Activated naive CD4-positive, alpha-beta T cell treated with anti-CD3 and anti-CD28 coated beads, Interleukin-2, amount 10 ng/mL, durations not matched to agents 7 days and 5 days (primary cell): ENCODE data around the gene VPS13D.

Source experiments
- CTCF ChIA-PET: fragments of 350-600 bp; sonication (Branson Sonifier 250); formaldehyde crosslinking; loops from one replicate; lab custom pipeline; 2021; ENCODE audit warnings: antibody characterized with exemption; lab: Charles Lee
- DNase-seq: peaks from one replicate; pipeline ENCODE4 v3.0.0-alpha.2; 2020
- H3K27ac Mint-ChIP-seq: one replicate; pipeline ENCODE4 v1.8.0; 2021; ENCODE audit warnings: mild to moderate bottlenecking, moderate library complexity, mixed read lengths
- H3K27me3 Mint-ChIP-seq: one replicate; pipeline ENCODE4 v1.8.0; 2021; ENCODE audit warnings: mild to moderate bottlenecking, mixed read lengths
- H3K36me3 Mint-ChIP-seq: one replicate; pipeline ENCODE4 v1.8.0; 2021; ENCODE audit warnings: mixed read lengths
- H3K4me1 Mint-ChIP-seq: one replicate; pipeline ENCODE4 v1.8.0; 2021; ENCODE audit warnings: mixed read lengths
- H3K4me3 Mint-ChIP-seq: one replicate; pipeline ENCODE4 v1.8.0; 2021; ENCODE audit warnings: mild to moderate bottlenecking, moderate library complexity, mixed read lengths
- H3K9me3 Mint-ChIP-seq: one replicate; pipeline ENCODE4 v1.8.0; 2021; ENCODE audit warnings: mixed read lengths

Gene VPS13D

DNA sequence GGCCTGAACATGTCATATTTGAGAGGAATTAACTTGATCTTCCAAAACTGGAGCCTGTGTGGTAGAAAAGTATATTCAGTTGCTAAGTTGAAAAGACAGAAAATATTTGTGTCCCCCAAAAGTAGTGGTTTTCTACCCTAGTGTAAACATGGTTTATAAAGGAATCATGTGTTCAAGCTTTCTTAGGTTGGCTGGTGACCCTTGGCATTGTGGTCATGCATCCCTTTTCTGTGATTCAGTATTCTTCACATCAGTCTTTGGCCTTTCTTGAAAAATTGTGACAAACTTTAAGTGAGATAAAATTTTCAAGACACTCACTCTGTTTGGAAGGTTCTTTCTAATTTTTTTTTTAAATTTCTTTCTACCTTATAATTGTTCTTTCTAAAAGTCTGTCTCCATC lies 195.0 kb downstream of the VPS13D start:
- H3K4me1 Mint-ChIP-seq, result peaks cover 23% of the 10 kb centered on the region
- no peak overlapping the region for H3K4me3 Mint-ChIP-seq
- H3K9me3 Mint-ChIP-seq, result no peaks in the 10 kb centered on the region
- CTCF ChIA-PET, result no interaction called here
- peaks cover 41% of the 10 kb centered on the region for H3K36me3 Mint-ChIP-seq
- H3K27ac Mint-ChIP-seq, result no peak overlapping the region
- H3K27me3 Mint-ChIP-seq, result no peaks in the 10 kb centered on the region
- DNase-seq, result no peak

DNA sequence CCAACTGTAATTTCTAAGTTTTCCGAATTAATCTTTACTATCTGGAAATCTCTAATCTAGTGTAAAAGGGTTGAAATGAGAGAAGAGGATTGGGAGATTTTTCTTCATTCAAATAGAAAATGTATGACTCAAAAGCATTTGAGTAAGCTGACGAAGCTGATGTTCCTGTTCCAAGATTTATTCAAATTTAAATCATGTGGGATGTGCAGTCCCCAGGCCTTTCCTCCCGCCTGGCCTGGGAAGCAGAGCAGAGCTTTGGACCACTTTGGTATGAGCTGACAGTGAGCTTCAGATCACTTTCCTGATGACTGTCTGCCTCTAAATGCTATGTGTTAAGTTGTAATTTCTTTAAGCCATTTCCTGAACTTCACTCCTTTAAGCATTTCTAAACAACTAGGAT lies 196.2 kb downstream of the VPS13D start:
- no peaks in the 10 kb centered on the region for H3K9me3 Mint-ChIP-seq
- H3K4me1 Mint-ChIP-seq, result peaks cover 29% of the 10 kb centered on the region
- H3K27me3 Mint-ChIP-seq, result no peaks in the 10 kb centered on the region
- no peak overlapping the region for H3K4me3 Mint-ChIP-seq
- no peak overlapping the region for H3K27ac Mint-ChIP-seq
- DNase-seq, result no peak
- H3K36me3 Mint-ChIP-seq, result peaks cover 38% of the 10 kb centered on the region
- CTCF ChIA-PET, result no interaction called here

DNA sequence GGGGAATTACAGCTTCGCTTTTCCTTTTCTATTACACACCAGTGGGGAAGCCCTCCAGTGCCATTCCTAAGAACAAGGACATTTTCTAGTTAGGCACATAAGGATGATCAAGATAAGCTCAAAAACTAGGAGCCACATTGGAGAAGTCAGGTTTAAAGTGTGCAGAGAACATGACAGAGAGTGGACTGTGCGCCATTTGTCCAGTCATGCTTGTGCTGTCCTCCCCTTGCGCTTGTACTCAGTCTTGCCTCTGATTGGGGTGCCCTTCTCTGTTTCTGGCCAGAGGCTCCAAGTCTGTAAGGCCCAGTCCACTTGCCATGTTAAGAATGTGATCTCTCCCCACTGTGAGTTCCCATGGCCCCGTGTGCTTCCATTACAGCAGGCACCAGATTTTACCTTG lies 198.5 kb downstream of the VPS13D start:
- Mint-ChIP-seq H3K36me3 (peaks cover 43% of the 10 kb centered on the region), H3K4me1 (peaks cover 35% of the 10 kb centered on the region), H3K4me3 (no peak overlapping the region), H3K27ac (no peak overlapping the region), H3K27me3 (peaks cover 3% of the 10 kb centered on the region), H3K9me3 (no peaks in the 10 kb centered on the region)
- CTCF ChIA-PET, result interaction anchor here (1.1 kb wide), 1 partner anchor 172 kb away, joined by 5 read pairs; no protein-coding TSS in a partner anchor
- DNase-seq, result no peak

DNA sequence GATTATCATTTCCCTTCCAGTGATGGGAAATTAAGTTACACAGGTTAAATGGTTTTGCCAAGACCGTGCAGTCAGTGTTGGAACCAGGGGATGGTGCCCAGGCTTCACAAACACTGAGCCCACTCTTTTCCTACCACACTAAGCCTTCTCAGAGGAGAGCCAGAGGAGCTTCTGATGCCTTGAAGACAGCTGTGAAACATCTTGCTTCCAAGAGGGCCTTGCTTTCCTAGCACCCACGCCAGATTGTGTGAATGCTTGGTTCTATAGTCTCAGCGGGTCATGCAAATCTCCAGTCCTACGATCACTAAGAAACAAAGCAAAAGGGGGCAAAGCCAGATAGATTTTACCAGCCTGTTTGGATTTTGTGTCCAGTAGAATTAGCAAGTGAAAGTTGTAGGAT lies 200.7 kb downstream of the VPS13D start:
- Mint-ChIP-seq H3K4me3 (no peak overlapping the region), H3K27me3 (peaks cover 3% of the 10 kb centered on the region), H3K4me1 (peaks cover 44% of the 10 kb centered on the region), H3K27ac (no peak overlapping the region), H3K9me3 (no peaks in the 10 kb centered on the region), H3K36me3 (peaks cover 36% of the 10 kb centered on the region)
- CTCF ChIA-PET, result no interaction called here
- DNase-seq, result no peak

DNA sequence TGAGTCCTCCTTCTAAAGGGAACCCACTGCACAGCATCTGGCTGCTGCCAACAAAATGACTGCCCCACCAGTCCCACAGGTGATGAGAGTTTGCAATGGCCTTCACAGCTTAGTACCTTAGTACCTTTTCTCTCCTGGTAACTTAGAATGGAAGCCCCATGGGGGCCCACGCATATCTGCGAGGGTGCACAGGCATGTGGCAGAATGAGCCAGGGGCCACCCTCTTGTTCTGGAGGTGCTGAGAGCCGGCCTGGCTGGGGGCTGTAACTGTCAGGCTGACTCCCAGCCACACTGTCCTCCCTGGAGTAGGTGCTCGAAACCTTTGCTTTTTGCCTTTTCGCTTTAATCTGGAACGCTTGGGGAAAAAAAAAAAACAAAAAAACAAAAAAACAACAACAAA lies 203.1 kb downstream of the VPS13D start:
- DNase-seq, result no peak
- peaks cover 67% of the 10 kb centered on the region for H3K4me1 Mint-ChIP-seq
- H3K27ac Mint-ChIP-seq, result no peak overlapping the region
- peaks cover 3% of the 10 kb centered on the region for H3K27me3 Mint-ChIP-seq
- H3K9me3 Mint-ChIP-seq, result peaks cover 7% of the 10 kb centered on the region
- CTCF ChIA-PET, result no interaction called here
- H3K36me3 Mint-ChIP-seq, result peaks cover 41% of the 10 kb centered on the region
- H3K4me3 Mint-ChIP-seq, result no peak overlapping the region

DNA sequence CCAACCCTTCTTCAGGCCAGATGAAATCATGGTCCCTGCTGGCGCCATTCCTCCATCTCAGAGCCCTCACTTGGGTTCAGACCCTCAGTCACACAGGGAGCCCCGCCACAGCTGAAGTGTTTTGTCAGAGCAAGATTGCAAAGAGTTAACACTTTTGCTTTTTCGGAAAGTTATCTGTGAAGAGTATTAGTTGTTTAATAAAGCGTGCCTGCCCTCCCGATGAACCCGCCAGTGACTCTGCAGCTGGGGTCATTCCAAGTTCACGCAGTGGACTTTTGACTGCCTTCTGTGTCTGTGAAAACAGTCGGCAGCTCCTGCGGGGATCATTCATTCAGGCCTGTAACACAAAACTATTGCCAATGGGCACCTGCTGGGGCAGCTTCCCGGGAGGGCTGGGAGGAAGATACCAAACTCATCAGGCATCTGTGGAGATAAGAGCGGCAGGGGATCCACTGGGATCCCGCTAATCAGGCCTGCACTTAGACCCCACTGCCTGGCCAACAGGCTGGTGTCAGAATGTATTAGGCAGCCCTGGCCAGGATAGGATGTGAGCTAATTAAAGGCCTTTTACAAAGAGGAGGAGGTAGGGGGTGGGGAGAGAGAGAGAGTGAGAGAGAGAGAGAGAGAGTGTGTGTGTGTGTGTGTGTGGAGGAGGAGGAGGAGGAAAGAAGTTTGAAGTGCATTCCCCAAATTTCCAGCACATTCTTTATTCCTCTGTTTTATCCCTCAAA lies 203.7 kb downstream of the VPS13D start:
- H3K4me3 Mint-ChIP-seq, result peak overlapping the region; percentile 25
- CTCF ChIA-PET, result interaction anchor here (0.7 to 1.4 kb wide), 4 partner anchors 14 to 185 kb away, joined by 3 to 5 read pairs (median 4); partner anchors contain the start of gene DHRS3
- H3K9me3 Mint-ChIP-seq, result peaks cover 13% of the 10 kb centered on the region
- H3K36me3 Mint-ChIP-seq, result peaks cover 45% of the 10 kb centered on the region
- peaks cover 73% of the 10 kb centered on the region for H3K4me1 Mint-ChIP-seq
- peak overlapping the region; percentile 88 for H3K27ac Mint-ChIP-seq
- DNase-seq, result no peak
- H3K27me3 Mint-ChIP-seq, result peaks cover 3% of the 10 kb centered on the region

DNA sequence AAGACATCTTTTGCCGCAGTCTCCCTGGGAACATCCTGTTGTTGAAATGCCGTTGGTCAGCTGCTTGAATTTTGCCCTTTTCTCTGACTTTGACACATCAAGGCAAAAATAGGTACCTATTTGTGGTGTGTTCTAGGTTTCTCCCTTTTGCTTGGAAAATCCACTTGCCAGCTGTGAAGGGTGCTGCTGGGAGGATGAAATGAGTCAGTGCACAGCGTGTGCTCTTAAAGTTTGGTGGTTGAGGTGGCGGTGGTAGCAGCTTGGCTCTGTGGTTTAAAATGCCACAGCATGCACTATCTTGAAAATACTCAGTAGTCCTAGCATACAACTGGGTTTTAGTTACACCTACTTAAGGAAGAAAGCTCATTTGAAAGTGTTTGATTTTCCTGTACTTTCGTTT lies 204.3 kb downstream of the VPS13D start:
- Mint-ChIP-seq H3K36me3 (peaks cover 48% of the 10 kb centered on the region), H3K27ac (peak overlapping the region; percentile 88), H3K27me3 (peaks cover 3% of the 10 kb centered on the region), H3K4me1 (peaks cover 80% of the 10 kb centered on the region), H3K4me3 (peak overlapping the region; percentile 37), H3K9me3 (peaks cover 13% of the 10 kb centered on the region)
- peak; percentile 82 for DNase-seq
- CTCF ChIA-PET, result interaction anchor here (0.9 to 1.4 kb wide), 5 partner anchors 13 to 184 kb away, joined by 3 to 5 read pairs (median 4); partner anchors contain the start of gene DHRS3

DNA sequence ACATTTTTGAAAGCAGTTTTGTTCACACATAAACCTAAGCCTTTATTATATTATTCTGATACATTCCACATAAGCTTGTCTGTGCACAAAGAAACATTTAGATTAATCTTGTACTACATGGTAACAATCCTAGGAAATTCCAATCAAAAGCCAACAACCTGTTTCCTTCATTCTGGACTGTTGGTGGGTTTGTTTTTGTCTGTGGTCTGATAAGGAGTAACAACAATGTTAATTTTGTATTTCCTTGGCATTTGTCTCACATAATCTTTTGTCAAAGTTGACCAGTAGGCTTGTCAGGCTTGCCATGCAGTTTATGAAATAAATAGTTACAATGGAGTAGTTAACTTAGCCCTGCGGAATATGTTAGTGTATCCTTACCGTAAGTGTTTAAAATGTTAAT lies 204.9 kb downstream of the VPS13D start:
- DNase-seq, result no peak
- peak overlapping the region; percentile 88 for H3K27ac Mint-ChIP-seq
- H3K4me1 Mint-ChIP-seq, result peaks cover 85% of the 10 kb centered on the region
- peaks cover 50% of the 10 kb centered on the region for H3K36me3 Mint-ChIP-seq
- CTCF ChIA-PET, result interaction anchor here (0.9 to 1.5 kb wide), 5 partner anchors 13 to 184 kb away, joined by 3 to 5 read pairs (median 3); no protein-coding TSS in a partner anchor
- peaks cover 3% of the 10 kb centered on the region for H3K27me3 Mint-ChIP-seq
- H3K9me3 Mint-ChIP-seq, result peaks cover 13% of the 10 kb centered on the region
- H3K4me3 Mint-ChIP-seq, result peak overlapping the region; percentile 37

DNA sequence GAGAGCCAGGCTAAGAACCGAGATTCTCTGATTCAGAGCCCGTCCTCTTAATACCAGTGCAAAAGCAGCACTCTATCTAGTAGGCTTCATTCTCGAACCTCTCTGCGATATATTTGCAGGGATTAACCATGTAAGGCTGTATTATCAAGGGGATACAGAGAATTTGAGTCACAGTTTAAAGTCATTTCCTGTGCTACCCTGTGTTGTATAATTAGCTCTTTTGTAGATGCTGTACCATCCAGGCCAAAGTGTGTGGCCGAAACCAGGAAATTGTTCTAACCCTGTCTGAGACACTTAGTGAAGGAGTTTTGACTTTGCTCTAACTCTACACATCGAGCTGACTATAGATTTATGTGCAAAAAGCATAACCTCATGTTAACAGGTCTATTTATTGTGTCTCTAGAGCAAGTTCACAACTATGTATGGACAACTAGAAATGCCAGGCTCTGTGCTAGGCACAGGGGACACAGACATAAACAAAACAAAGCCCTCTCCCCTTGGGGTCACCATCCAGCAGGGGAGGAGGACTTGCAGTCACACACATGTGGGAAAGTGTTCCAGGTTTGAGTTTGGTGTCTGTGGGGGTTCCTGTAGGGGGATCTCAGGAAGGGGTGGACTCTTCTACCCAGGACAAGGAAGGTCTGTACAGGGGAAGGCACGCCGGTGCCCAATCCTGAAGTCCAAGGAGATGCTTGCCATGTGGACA lies 206.0 kb downstream of the VPS13D start:
- Mint-ChIP-seq H3K4me3 (peak overlapping the region; percentile 48), H3K27me3 (peaks cover 3% of the 10 kb centered on the region), H3K9me3 (peaks cover 13% of the 10 kb centered on the region), H3K27ac (peak overlapping the region; percentile 88), H3K4me1 (peaks cover 88% of the 10 kb centered on the region), H3K36me3 (peaks cover 55% of the 10 kb centered on the region)
- CTCF ChIA-PET, result interaction anchor here (0.9 to 1.5 kb wide), 3 partner anchors 44 to 183 kb away, joined by 3 read pairs; no protein-coding TSS in a partner anchor
- peak; percentile 70 for DNase-seq

DNA sequence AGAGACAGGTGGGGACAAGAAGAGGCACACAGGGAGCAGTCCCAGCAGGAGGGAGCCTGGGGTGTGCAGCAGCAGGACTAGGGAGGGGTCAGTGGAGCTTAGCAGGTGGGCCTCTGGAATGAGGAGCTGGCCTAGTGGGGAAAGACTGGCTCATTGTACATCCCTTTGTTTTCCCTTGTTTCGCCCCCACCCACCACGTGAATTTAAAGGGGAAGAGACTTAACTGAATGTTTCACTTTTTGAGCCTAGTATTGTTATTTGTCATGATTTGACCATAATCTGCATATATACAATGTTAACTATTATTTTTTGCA lies 206.5 kb downstream of the VPS13D start:
- DNase-seq, result no peak
- Mint-ChIP-seq H3K4me1 (peaks cover 90% of the 10 kb centered on the region), H3K4me3 (peak overlapping the region; percentile 33), H3K27ac (peak overlapping the region; percentile 88), H3K36me3 (peaks cover 58% of the 10 kb centered on the region), H3K9me3 (peaks cover 13% of the 10 kb centered on the region), H3K27me3 (peaks cover 3% of the 10 kb centered on the region)
- CTCF ChIA-PET, result interaction anchor here (0.9 to 1.5 kb wide), 3 partner anchors 44 to 183 kb away, joined by 3 read pairs; no protein-coding TSS in a partner anchor

DNA sequence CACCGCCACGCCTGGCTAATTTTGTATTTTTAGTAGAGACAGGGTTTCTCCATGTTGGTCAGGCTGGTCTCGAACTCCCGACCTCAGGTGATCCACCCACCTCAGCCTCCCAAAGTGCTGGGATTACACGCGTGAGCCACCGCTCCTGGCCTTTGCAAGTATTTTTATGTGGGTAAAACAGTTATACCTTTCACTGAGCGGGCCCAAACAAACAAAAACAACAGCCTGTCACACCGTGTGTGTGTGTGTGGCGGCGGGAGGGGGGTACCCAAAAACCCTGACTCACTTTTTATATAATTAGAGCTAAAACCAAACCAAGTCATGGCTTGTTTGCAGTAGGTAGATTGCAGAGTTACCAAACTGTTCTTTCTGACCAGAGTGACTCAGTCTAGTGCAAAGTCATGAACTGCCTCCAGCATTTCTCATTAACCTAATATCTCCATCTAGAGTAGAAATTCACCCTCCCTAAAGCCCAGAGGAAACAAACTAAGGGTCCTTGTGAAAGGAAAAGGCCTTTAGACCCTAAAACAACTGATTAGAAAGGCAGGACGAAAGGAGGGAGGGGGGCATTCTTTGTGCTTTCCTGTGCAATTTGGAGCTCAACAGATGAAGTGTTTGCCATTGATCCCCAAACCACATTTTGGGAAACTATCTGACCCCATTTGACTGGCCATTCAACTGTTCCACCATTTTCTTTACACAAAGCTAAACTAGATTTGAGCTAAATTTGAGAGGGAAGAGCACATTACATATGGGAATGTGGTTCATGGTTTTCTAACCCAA lies 207.2 kb downstream of the VPS13D start:
- Mint-ChIP-seq H3K27me3 (peaks cover 3% of the 10 kb centered on the region), H3K36me3 (peaks cover 58% of the 10 kb centered on the region), H3K4me1 (peaks cover 90% of the 10 kb centered on the region), H3K9me3 (peaks cover 13% of the 10 kb centered on the region), H3K27ac (peak overlapping the region; percentile 88), H3K4me3 (no peak overlapping the region)
- CTCF ChIA-PET, result interaction anchor here (0.6 kb wide), 1 partner anchor 60 kb away, joined by 3 read pairs; no protein-coding TSS in a partner anchor
- DNase-seq, result no peak

DNA sequence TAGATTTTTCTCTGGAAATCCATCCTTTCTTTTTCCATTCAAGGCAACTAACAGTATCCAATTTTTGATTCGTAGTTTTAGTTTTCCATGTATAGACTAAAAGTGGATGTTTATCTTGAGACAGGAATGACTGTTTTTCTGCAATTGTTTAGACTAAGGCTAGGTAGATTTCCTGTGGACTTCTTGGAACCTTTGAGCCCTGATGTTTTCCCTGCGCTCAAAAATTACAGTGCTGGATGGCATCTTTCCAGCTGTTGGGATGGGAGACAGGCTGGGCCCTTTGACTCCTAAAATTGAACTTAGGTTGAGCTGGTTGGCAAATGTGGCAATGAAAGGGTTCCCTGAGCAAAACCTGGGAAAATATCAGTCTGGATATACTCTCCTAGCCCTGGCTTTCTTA lies 207.8 kb downstream of the VPS13D start:
- peaks cover 61% of the 10 kb centered on the region for H3K36me3 Mint-ChIP-seq
- CTCF ChIA-PET, result interaction anchor here (1.3 kb wide), 1 partner anchor 35 kb away, joined by 4 read pairs; no protein-coding TSS in a partner anchor

DNA sequence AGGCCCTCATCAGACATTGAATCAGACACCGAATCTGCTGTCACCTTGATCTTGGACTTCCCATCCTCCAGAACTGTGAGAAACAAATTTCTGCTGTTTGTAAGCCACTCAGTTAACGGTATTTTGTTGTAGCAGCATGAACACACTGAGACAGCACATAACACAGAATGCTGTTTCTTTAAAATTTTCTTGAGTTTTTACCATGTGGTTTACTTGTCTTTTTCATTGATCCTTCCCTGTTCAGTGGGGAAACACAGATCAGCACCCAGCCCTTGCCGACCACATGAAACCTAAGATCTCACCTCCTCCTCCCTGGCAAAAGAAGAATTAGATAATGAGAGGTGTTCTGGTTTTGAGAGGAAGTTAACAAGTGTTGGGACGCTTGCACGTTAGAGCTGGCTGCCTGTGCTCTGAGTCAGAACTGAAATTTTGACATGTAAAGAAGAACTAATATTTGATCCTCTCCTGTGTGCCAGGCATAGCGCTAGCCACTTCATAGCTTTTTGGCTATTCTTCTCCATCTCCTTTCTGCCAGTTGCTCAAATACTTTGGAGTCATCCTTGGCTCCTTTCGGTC lies 208.6 kb downstream of the VPS13D start:
- CTCF ChIA-PET, result interaction anchor here (1.0 to 1.3 kb wide), 2 partner anchors 12 to 34 kb away, joined by 4 read pairs; no protein-coding TSS in a partner anchor
- Mint-ChIP-seq H3K4me1 (peaks cover 91% of the 10 kb centered on the region), H3K9me3 (peaks cover 13% of the 10 kb centered on the region), H3K36me3 (peaks cover 61% of the 10 kb centered on the region), H3K4me3 (peak overlapping the region; percentile 14), H3K27ac (peak overlapping the region; percentile 87), H3K27me3 (no peaks in the 10 kb centered on the region)
- DNase-seq, result peak; percentile 71

More for the DNA sequence above, 207.8 kb downstream of the VPS13D start:
- no peak overlapping the region for H3K4me3 Mint-ChIP-seq
- peaks cover 13% of the 10 kb centered on the region for H3K9me3 Mint-ChIP-seq
- H3K27ac Mint-ChIP-seq, result peak overlapping the region; percentile 87
- peaks cover 3% of the 10 kb centered on the region for H3K27me3 Mint-ChIP-seq
- no peak for DNase-seq
- H3K4me1 Mint-ChIP-seq, result peaks cover 91% of the 10 kb centered on the region
